Prostate gland (tissue), 2 donors: ENCODE data around the gene ARHGAP32. TPM values are rescaled to one million over a fixed set of nuclear protein-coding genes. Genes with fewer than 3 reads are reported as not detected.

Experiments
- DNase-seq: peaks from one replicate; pipeline ENCODE4 v3.0.0-alpha.2; 2019; ENCODE audit warnings: low spot score
- H3K27ac ChIP-seq, 2 donors: fragments of 200-600 bp; sonication (generic); 2 replicates each; pipeline ENCODE4 v1.5.1; 2017 to 2019
- H3K27me3 ChIP-seq: fragments of 200-600 bp; sonication (generic); replicated peaks from 2 replicates; pipeline ENCODE4 v1.5.1; 2019; ENCODE audit not compliant: insufficient read depth
- H3K36me3 ChIP-seq, 2 donors: fragments of 200-600 bp; sonication (generic); 1 replicate in 1 of 2; 2 replicates in 1 of 2; pipeline versions ENCODE4 v1.5.1 to v1.8.1; 2017 to 2019
- H3K4me1 ChIP-seq: fragments of 200-600 bp; sonication (generic); replicated peaks from 2 replicates; pipeline ENCODE4 v1.5.1; 2019
- H3K4me3 ChIP-seq, 2 donors: fragments of 200-600 bp; sonication (generic); 2 replicates each; pipeline ENCODE4 v1.5.1; 2017 to 2019
- H3K9me3 ChIP-seq: fragments of 200-600 bp; sonication (generic); 2 replicates; pipeline ENCODE4 v1.5.1; 2017
- CTCF ChIP-seq, 4 experiments: fragments of 200-600 bp in 2 of 4; fragments of 450-650 bp in 2 of 4; sonication (generic) in 2 of 4; IDR thresholded peaks; 1 replicate in 3 of 4; 2 replicates in 1 of 4; pipeline ENCODE4 v1.5.1; 2016 to 2019; ENCODE audit warnings: antibody characterized with exemption in 4 of 4, mild to moderate bottlenecking in 2 of 4, moderate library complexity in 2 of 4
- POLR2A ChIP-seq: fragments of 450-650 bp; IDR thresholded peaks from one replicate; pipeline ENCODE4 v1.6.1; 2016; ENCODE audit warnings: antibody characterized with exemption, mild to moderate bottlenecking
- POLR2AphosphoS5 ChIP-seq: sonication (generic); formaldehyde crosslinking; IDR thresholded peaks from one replicate; pipeline ENCODE4 v1.6.1; 2017; ENCODE audit warnings: antibody characterized with exemption
- WGBS: methylation state at CpG from one replicate; pipeline ENCODE4 v1.1.5; 2018; 5-methylcytosine and 5-hydroxymethylcytosine counted together
- intact Hi-C: fragments of 100-400 bp; cut with DNase I; formaldehyde crosslinking; loops from one replicate; pipeline ENCODE4 v1.14.2; 2022
- total RNA-seq, 2 donors: library from RNA; depleted of rRNA; stranded (reverse); fragments of >200 nt; gene quantifications; one replicate each; pipeline ENCODE4 v1.1.0, GENCODE V29; 2016

Gene ARHGAP32
- total RNA-seq, 2 donors from 2014 or later, result 20.8 to 42.6 TPM

- Histone ChIP-seq H3K4me3 (no peak overlapping the region), H3K27me3 (no peaks in the 10 kb centered on the region), H3K4me1 (no peaks in the 10 kb centered on the region), H3K9me3 (no peaks in the 10 kb centered on the region), H3K36me3 (no peaks in the 10 kb centered on the region), H3K27ac (no peak overlapping the region)
- intact Hi-C loops, result no loop called here
- 90% methylated on average over 1 of the region's 1 CpG for WGBS
- TF ChIP-seq CTCF (IDR thresholded peaks at IDR 0.05) (no peak), POLR2AphosphoS5 (no peak), POLR2A (no peak)
- no peak for DNase-seq
These were observed 89.4 kb downstream of the ARHGAP32 start for GRCh38 chr11:129102756-129103155.

GRCh38 chr11:129102225-129102624 lies 89.9 kb downstream of the ARHGAP32 start:
- H3K27me3 ChIP-seq, result no peaks in the 10 kb centered on the region
- intact Hi-C loops, result no loop called here
- H3K9me3 ChIP-seq, result no peaks in the 10 kb centered on the region
- no peak overlapping the region for H3K27ac ChIP-seq
- H3K36me3 ChIP-seq, result no peaks in the 10 kb centered on the region
- DNase-seq, result no peak
- no peak overlapping the region for H3K4me3 ChIP-seq
- TF ChIP-seq POLR2AphosphoS5 (no peak), CTCF (IDR thresholded peaks at IDR 0.05) (no peak), POLR2A (no peak)
- H3K4me1 ChIP-seq, result no peaks in the 10 kb centered on the region

GRCh38 chr11:129093283-129093682 lies 98.8 kb downstream of the ARHGAP32 start:
- H3K36me3 ChIP-seq, result no peaks in the 10 kb centered on the region
- 92% methylated on average over 2 of the region's 2 CpGs for WGBS
- no peaks in the 10 kb centered on the region for H3K27me3 ChIP-seq
- DNase-seq, result no peak
- no peak overlapping the region for H3K4me3 ChIP-seq
- no peaks in the 10 kb centered on the region for H3K9me3 ChIP-seq
- H3K27ac ChIP-seq, result no peak overlapping the region
- no peaks in the 10 kb centered on the region for H3K4me1 ChIP-seq
- intact Hi-C loops, result no loop called here
- TF ChIP-seq POLR2AphosphoS5 (no peak), POLR2A (no peak), CTCF (IDR thresholded peaks at IDR 0.05) (no peak)

GRCh38 chr11:129090056-129090455 lies 102.1 kb downstream of the ARHGAP32 start:
- no peak for DNase-seq
- 98% methylated on average over 1 of the region's 1 CpG for WGBS
- Histone ChIP-seq H3K4me3 (no peak overlapping the region), H3K36me3 (no peaks in the 10 kb centered on the region), H3K4me1 (no peaks in the 10 kb centered on the region), H3K27ac (no peak overlapping the region), H3K9me3 (no peaks in the 10 kb centered on the region), H3K27me3 (no peaks in the 10 kb centered on the region)
- TF ChIP-seq CTCF (IDR thresholded peaks at IDR 0.05) (no peak), POLR2AphosphoS5 (no peak)
- intact Hi-C loops, result no loop called here

GRCh38 chr11:129089279-129089678 lies 102.8 kb downstream of the ARHGAP32 start:
- Histone ChIP-seq H3K9me3 (no peaks in the 10 kb centered on the region), H3K27ac (no peak overlapping the region), H3K36me3 (no peaks in the 10 kb centered on the region), H3K4me3 (no peak overlapping the region), H3K4me1 (no peaks in the 10 kb centered on the region), H3K27me3 (no peaks in the 10 kb centered on the region)
- TF ChIP-seq POLR2A, result no peak
- TF ChIP-seq CTCF (IDR thresholded peaks at IDR 0.05), result no peak
- no peak for TF ChIP-seq POLR2AphosphoS5
- intact Hi-C loops, result no loop called here
- DNase-seq, result no peak
- WGBS, result 95% methylated on average over 5 of the region's 5 CpGs
